Activated CD8-positive, alpha-beta memory T cell treated with anti-CD3 and anti-CD28 coated beads for 4 hours (primary cell): ENCODE measurements around the gene TPCN2.

Experiments used
- DNase-seq, 2 donors: peaks; one replicate each; pipeline ENCODE4 v3.0.0-alpha.2; 2020; ENCODE audit warnings: low read depth in 2 of 2

The TPCN2 gene

GRCh38 chr11:69037544-69037943 is 11.2 kb upstream of the TPCN2 start:
- no peak for DNase-seq

- DNase-seq, result no peak
Observed at GRCh38 chr11:69039501-69039900, 9.2 kb upstream of the TPCN2 start.

GRCh38 chr11:69040051-69040450 is 8.7 kb upstream of the TPCN2 start:
- DNase-seq, result no peak

GRCh38 chr11:69040581-69041260 is 8.0 kb upstream of the TPCN2 start:
- no peak for DNase-seq

- DNase-seq, result no peak
Observed at GRCh38 chr11:69041516-69041915, 7.2 kb upstream of the TPCN2 start.

- DNase-seq, result no peak
Observed at GRCh38 chr11:69044111-69045013, 4.4 kb upstream of the TPCN2 start.

- DNase-seq, result no peak
Observed at GRCh38 chr11:69048031-69048693, 570 bp upstream of the TPCN2 start.

- DNase-seq, result no peak
Observed at GRCh38 chr11:69049490-69049867, 747 bp downstream of the TPCN2 start.

GRCh38 chr11:69050592-69051380 is 2.1 kb downstream of the TPCN2 start:
- DNase-seq, result no peak

- no peak for DNase-seq
Observed at GRCh38 chr11:69051381-69052342, 2.9 kb downstream of the TPCN2 start.

- DNase-seq, result no peak
Observed at GRCh38 chr11:69052343-69053168, 3.8 kb downstream of the TPCN2 start.

- no peak for DNase-seq
Observed at GRCh38 chr11:69053169-69053477, 4.4 kb downstream of the TPCN2 start.

- no peak for DNase-seq
Observed at GRCh38 chr11:69053546-69054396, 5.0 kb downstream of the TPCN2 start.

GRCh38 chr11:69054397-69055211 is 5.9 kb downstream of the TPCN2 start:
- no peak for DNase-seq

GRCh38 chr11:69055212-69055586 is 6.5 kb downstream of the TPCN2 start:
- DNase-seq, result no peak

GRCh38 chr11:69055598-69056516 is 7.1 kb downstream of the TPCN2 start:
- DNase-seq, result no peak

- no peak for DNase-seq
Observed at GRCh38 chr11:69057236-69057635, 8.5 kb downstream of the TPCN2 start.
